GM21576 (cell line): ENCODE measurements around the gene BRF1.
"Not testable (repeated sequence)": the region's sequence is repeated elsewhere in the genome, so short reads cannot be mapped to it uniquely, and the experiment has no call there.

Source experiments
- ATAC-seq: cut with Tn5 transposase; IDR thresholded peaks from one replicate; pipeline ENCODE4 v1.9.1; 2021; ENCODE audit warnings: mild to moderate bottlenecking, moderate library complexity; ENCODE audit not compliant: unreplicated experiment

Gene BRF1

GRCh38 chr14:105333613-105334364 is 33.0 kb upstream of the BRF1 start:
- no peak for ATAC-seq

GRCh38 chr14:105333020-105333490 is 32.3 kb upstream of the BRF1 start:
- no peak for ATAC-seq

GRCh38 chr14:105332350-105332874 is 31.6 kb upstream of the BRF1 start:
- ATAC-seq, result no peak

- ATAC-seq, result no peak
Measured at GRCh38 chr14:105331575-105332349, 31.0 kb upstream of the BRF1 start.

- no peak for ATAC-seq
Measured at GRCh38 chr14:105330491-105330895, 29.7 kb upstream of the BRF1 start.

- no peak for ATAC-seq
Measured at GRCh38 chr14:105329411-105330150, 28.8 kb upstream of the BRF1 start.

- ATAC-seq, result no peak
Measured at GRCh38 chr14:105328678-105329390, 28.0 kb upstream of the BRF1 start.

- ATAC-seq, result no peak
Measured at GRCh38 chr14:105328070-105328677, 27.4 kb upstream of the BRF1 start.

GRCh38 chr14:105327695-105328045 is 26.9 kb upstream of the BRF1 start:
- ATAC-seq, result not testable (repeated sequence)

GRCh38 chr14:105326891-105327694 is 26.3 kb upstream of the BRF1 start:
- ATAC-seq, result no peak

- no peak for ATAC-seq
Measured at GRCh38 chr14:105326568-105326867, 25.7 kb upstream of the BRF1 start.

- ATAC-seq, result no peak
Measured at GRCh38 chr14:105325716-105326567, 25.1 kb upstream of the BRF1 start.

- ATAC-seq, result no peak
Measured at GRCh38 chr14:105325303-105325702, 24.5 kb upstream of the BRF1 start.

- ATAC-seq, result no peak
Measured at GRCh38 chr14:105324871-105325270, 24.1 kb upstream of the BRF1 start.

- ATAC-seq, result no peak
Measured at GRCh38 chr14:105324080-105324778, 23.4 kb upstream of the BRF1 start.

GRCh38 chr14:105323663-105324062 is 22.9 kb upstream of the BRF1 start:
- no peak for ATAC-seq

- no peak for ATAC-seq
Measured at GRCh38 chr14:105322791-105323556, 22.2 kb upstream of the BRF1 start.
